OCI-LY1 (cell line): Measurements from ENCODE around the gene TRIM68.

Experiments
- H2AFZ ChIP-seq: fragments of 200-600 bp; sonication (generic), shearing (Covaris generic); 2 replicates; pipeline ENCODE4 v1.6.0; 2014; ENCODE audit warnings: antibody characterized with exemption, mild to moderate bottlenecking, low read length
- H3F3A ChIP-seq: fragments of 200-600 bp; sonication (generic), shearing (Covaris generic); 2 replicates; pipeline ENCODE4 v1.6.0; 2014; ENCODE audit warnings: mild to moderate bottlenecking, antibody characterized with exemption, low read length, moderate library complexity; ENCODE audit not compliant: insufficient read depth
- H3K27ac ChIP-seq: fragments of 200-600 bp; sonication (generic); 2 replicates; pipeline ENCODE4 v1.5.1; 2014; ENCODE audit warnings: low read length, mixed run types, mild to moderate bottlenecking, low read depth; ENCODE audit not compliant: poor library complexity, severe bottlenecking
- H3K27me3 ChIP-seq: fragments of 200-600 bp; sonication (generic); 2 replicates; pipeline ENCODE4 v1.6.0; 2014; ENCODE audit warnings: antibody characterized with exemption, mild to moderate bottlenecking, low read length, moderate library complexity; ENCODE audit not compliant: insufficient read depth
- H3K36me3 ChIP-seq: fragments of 200-600 bp; sonication (generic); 2 replicates; pipeline ENCODE4 v1.6.1; 2014; ENCODE audit warnings: mild to moderate bottlenecking, antibody characterized with exemption, low read length, moderate library complexity, mixed read lengths; ENCODE audit not compliant: insufficient read depth
- H3K4me1 ChIP-seq: fragments of 200-600 bp; sonication (generic); 2 replicates; pipeline ENCODE4 v1.5.1; 2014; ENCODE audit warnings: mild to moderate bottlenecking, low read length, moderate library complexity; ENCODE audit not compliant: insufficient read depth, severe bottlenecking
- H3K4me2 ChIP-seq: fragments of 200-600 bp; sonication (generic), shearing (Covaris generic); 2 replicates; pipeline ENCODE4 v1.6.1; 2014; ENCODE audit warnings: low read length
- H3K4me3 ChIP-seq: fragments of 200-600 bp; sonication (generic); 2 replicates; pipeline ENCODE4 v1.5.1; 2014; ENCODE audit warnings: low read length, low read depth, mild to moderate bottlenecking, mixed read lengths; ENCODE audit not compliant: poor library complexity, severe bottlenecking
- H3K79me2 ChIP-seq: fragments of 200-600 bp; shearing (Covaris generic); 2 replicates; pipeline ENCODE4 v1.6.1; 2016; ENCODE audit warnings: mixed run types, low read length, mixed read lengths; ENCODE audit not compliant: insufficient read depth
- H3K9ac ChIP-seq: fragments of 200-600 bp; sonication (generic), shearing (Covaris generic); 2 replicates; pipeline ENCODE4 v1.6.1; 2014; ENCODE audit warnings: mild to moderate bottlenecking, low read length, mixed read lengths
- H3K9me2 ChIP-seq: fragments of 200-600 bp; sonication (generic), shearing (Covaris generic); 2 replicates; pipeline ENCODE4 v1.6.1; 2014; ENCODE audit warnings: low read depth, mild to moderate bottlenecking, low read length, mixed read lengths
- H3K9me3 ChIP-seq: fragments of 200-600 bp; shearing (Covaris generic); 2 replicates; pipeline ENCODE4 v1.6.1; 2014; ENCODE audit warnings: low read length, mixed read lengths
- H4K20me1 ChIP-seq: fragments of 200-600 bp; sonication (generic), shearing (Covaris generic); 2 replicates; pipeline ENCODE4 v1.6.0; 2016; ENCODE audit warnings: mild to moderate bottlenecking, low read length; ENCODE audit not compliant: insufficient read depth
- EZH2 ChIP-seq: fragments of 200-600 bp; sonication (generic), shearing (Covaris generic); IDR thresholded peaks from 2 replicates; pipeline ENCODE4 v1.8.0; 2017; ENCODE audit warnings: borderline replicate concordance, mixed run types, mild to moderate bottlenecking, antibody characterized with exemption, low read length, moderate library complexity, mixed read lengths
- TF ChIP-seq, protein P1 (sequence below): fragments of 200-600 bp; sonication (generic), shearing (Covaris generic); IDR thresholded peaks from 2 replicates; pipeline ENCODE4 v1.5.1; 2017; ENCODE audit warnings: mild to moderate bottlenecking, antibody characterized with exemption, low read length, moderate library complexity, mixed read lengths

The TRIM68 gene

DNA sequence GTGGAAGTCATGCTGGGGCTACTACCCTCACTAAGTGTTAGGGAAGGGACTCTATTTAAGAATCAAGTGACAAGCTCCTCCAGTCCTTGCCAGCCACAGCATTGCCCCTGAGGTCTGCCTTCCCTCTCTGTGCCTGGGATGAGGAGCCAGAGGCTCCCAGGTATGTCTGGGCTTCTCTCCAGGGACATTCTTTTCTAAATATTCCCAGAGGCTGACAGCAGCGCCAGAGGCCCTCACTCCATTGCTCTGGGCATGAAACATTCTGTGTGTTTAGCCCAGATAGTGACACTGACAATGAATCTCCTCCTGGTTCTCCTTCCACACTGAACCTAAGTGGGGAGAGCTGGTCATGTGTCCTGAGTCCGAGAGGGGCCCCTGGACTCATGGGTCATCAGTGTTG is 37.9 kb upstream of the TRIM68 start:
- H3K9ac ChIP-seq: no peak overlapping the region
- no peaks in the 10 kb centered on the region for H3K27me3 ChIP-seq
- no peaks in the 10 kb centered on the region for H4K20me1 ChIP-seq

DNA sequence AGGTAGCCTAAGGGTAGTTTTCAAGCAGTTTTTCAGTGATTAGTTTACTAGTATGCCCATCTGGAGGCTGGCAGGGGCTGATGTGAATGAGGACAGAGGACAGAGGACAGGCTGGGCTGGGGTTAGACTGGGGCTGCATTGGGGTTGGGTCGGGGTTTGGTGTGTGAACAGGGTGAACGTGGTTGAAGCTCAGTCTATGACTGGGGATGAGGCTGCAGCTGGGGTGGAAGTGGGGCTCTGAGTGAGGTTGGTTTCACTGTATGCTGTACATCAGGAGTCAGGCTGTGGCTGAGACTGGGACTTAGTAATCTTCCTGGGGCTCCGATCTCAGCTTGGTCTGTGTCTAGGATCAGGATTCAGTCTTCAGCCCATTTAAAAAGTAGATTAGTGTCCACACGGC is 36.2 kb upstream of the TRIM68 start:
- TF ChIP-seq, protein P1, sequence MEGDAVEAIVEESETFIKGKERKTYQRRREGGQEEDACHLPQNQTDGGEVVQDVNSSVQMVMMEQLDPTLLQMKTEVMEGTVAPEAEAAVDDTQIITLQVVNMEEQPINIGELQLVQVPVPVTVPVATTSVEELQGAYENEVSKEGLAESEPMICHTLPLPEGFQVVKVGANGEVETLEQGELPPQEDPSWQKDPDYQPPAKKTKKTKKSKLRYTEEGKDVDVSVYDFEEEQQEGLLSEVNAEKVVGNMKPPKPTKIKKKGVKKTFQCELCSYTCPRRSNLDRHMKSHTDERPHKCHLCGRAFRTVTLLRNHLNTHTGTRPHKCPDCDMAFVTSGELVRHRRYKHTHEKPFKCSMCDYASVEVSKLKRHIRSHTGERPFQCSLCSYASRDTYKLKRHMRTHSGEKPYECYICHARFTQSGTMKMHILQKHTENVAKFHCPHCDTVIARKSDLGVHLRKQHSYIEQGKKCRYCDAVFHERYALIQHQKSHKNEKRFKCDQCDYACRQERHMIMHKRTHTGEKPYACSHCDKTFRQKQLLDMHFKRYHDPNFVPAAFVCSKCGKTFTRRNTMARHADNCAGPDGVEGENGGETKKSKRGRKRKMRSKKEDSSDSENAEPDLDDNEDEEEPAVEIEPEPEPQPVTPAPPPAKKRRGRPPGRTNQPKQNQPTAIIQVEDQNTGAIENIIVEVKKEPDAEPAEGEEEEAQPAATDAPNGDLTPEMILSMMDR: no peak
- no peak for TF ChIP-seq EZH2

More for the DNA sequence above, 37.9 kb upstream of the TRIM68 start:
- H3K4me3 ChIP-seq: no peak overlapping the region
- no peaks in the 10 kb centered on the region for H3F3A ChIP-seq
- no peaks in the 10 kb centered on the region for H3K36me3 ChIP-seq
- no peaks in the 10 kb centered on the region for H3K9me3 ChIP-seq
- no peak for TF ChIP-seq EZH2
- TF ChIP-seq, protein P1: no peak
- H3K4me2 ChIP-seq: no peak overlapping the region
- no peaks in the 10 kb centered on the region for H3K9me2 ChIP-seq
- no peaks in the 10 kb centered on the region for H3K79me2 ChIP-seq
- no peak overlapping the region for H2AFZ ChIP-seq
- H3K27ac ChIP-seq: no peak overlapping the region
- H3K4me1 ChIP-seq: no peaks in the 10 kb centered on the region

DNA sequence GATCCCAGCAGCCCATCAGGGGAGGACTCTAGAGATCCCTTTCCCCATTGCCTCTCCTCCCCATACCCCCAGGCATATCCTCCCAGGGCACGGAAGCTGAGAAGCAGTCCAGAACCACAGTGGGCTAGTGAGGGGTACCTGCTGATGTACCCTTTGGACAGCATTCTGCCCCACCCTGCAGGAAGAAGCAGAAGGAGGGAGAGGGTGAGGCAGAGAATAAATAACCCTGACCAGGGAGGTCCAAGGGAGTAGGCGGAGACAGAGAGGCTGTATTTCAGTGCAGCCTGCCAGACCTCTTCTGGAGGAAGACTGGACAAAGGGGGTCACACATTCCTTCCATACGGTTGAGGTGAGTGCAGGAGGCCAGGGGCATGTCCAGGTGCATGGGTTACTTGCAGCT is 35.7 kb upstream of the TRIM68 start, which contains the start of gene OR51E1:
TSS of gene OR51E1 (plus strand) at position 301 of the 400 bp plus-strand sequence. CDS start 8,545 bp downstream, outside the sequence.
- no peak within 1 kb of the TSS for H2AFZ ChIP-seq
- H3F3A ChIP-seq: no peaks in the 10 kb centered on the region
- H3K27me3 ChIP-seq: no peaks in the 10 kb centered on the region
- no peaks in the 10 kb centered on the region for H4K20me1 ChIP-seq
- H3K27ac ChIP-seq: no peak within 1 kb of the TSS
- H3K9me2 ChIP-seq: no peaks in the 10 kb centered on the region
- no peaks in the 10 kb centered on the region for H3K36me3 ChIP-seq
- TF ChIP-seq, protein P1: no peak
- no peak for TF ChIP-seq EZH2
- H3K9me3 ChIP-seq: no peaks in the 10 kb centered on the region
- no peak within 1 kb of the TSS for H3K9ac ChIP-seq
- H3K4me1 ChIP-seq: no peaks in the 10 kb centered on the region
- no peak within 1 kb of the TSS for H3K4me3 ChIP-seq
- H3K4me2 ChIP-seq: no peak within 1 kb of the TSS
- H3K79me2 ChIP-seq: no peaks in the 10 kb centered on the region

More for the DNA sequence above, 36.2 kb upstream of the TRIM68 start:
- no peak overlapping the region for H3K4me2 ChIP-seq
- H3K36me3 ChIP-seq: no peaks in the 10 kb centered on the region
- H3K9me2 ChIP-seq: no peaks in the 10 kb centered on the region
- H3K4me3 ChIP-seq: no peak overlapping the region
- no peaks in the 10 kb centered on the region for H3K9me3 ChIP-seq
- no peak overlapping the region for H2AFZ ChIP-seq
- H3K27me3 ChIP-seq: no peaks in the 10 kb centered on the region
- no peak overlapping the region for H3K9ac ChIP-seq
- no peak overlapping the region for H3K27ac ChIP-seq
- no peaks in the 10 kb centered on the region for H3K4me1 ChIP-seq
- H3F3A ChIP-seq: no peaks in the 10 kb centered on the region
- no peaks in the 10 kb centered on the region for H3K79me2 ChIP-seq
- no peaks in the 10 kb centered on the region for H4K20me1 ChIP-seq
